OCI-LY7 (cell line): ENCODE measurements around the gene MANBA. TPM values are rescaled to one million over a fixed set of nuclear protein-coding genes. Genes with fewer than 3 reads are reported as not detected.

Source experiments
- BruUV-seq: library from RNA; stranded (reverse); fragments of 400-500 nt; replicated peaks from 2 replicates; lab custom pipeline; 2021; lab: Mats Ljungman, UMichigan
- CTCF ChIA-PET: fragments of 300-600 bp; sonication (Branson Sonifier 250); formaldehyde crosslinking; loops from one replicate; lab custom pipeline; 2022; ENCODE audit warnings: antibody characterized with exemption; ENCODE audit not compliant: unreplicated experiment; lab: Charles Lee
- POLR2A ChIA-PET: fragments of 300-600 bp; sonication (Branson Sonifier 250); formaldehyde crosslinking; loops from one replicate; lab custom pipeline; 2022; ENCODE audit warnings: antibody characterized with exemption; lab: Charles Lee
- DNase-seq: peaks from one replicate; pipeline ENCODE4 v3.0.0-alpha.2; 2015; ENCODE audit warnings: low spot score
- H2AFZ ChIP-seq: fragments of 200-600 bp; sonication (generic), shearing (Covaris generic); 2 replicates; pipeline ENCODE4 v1.6.1; 2014; ENCODE audit warnings: mild to moderate bottlenecking, antibody characterized with exemption, low read length, moderate library complexity
- H3K27ac ChIP-seq: fragments of 200-600 bp; sonication (generic); 2 replicates; pipeline ENCODE4 v1.5.1; 2014; ENCODE audit warnings: mixed run types, low read depth, mild to moderate bottlenecking, moderate library complexity, low read length, inconsistent platforms; ENCODE audit not compliant: poor library complexity, severe bottlenecking
- H3K36me3 ChIP-seq: fragments of 200-600 bp; sonication (generic); 2 replicates; pipeline ENCODE4 v1.6.1; 2014; ENCODE audit warnings: mild to moderate bottlenecking, antibody characterized with exemption, low read length, moderate library complexity, mixed read lengths; ENCODE audit not compliant: insufficient read depth
- H3K4me1 ChIP-seq: fragments of 200-600 bp; sonication (generic); 2 replicates; pipeline ENCODE4 v1.5.1; 2014; ENCODE audit warnings: mild to moderate bottlenecking, low read length; ENCODE audit not compliant: insufficient read depth, poor library complexity, severe bottlenecking
- H3K4me2 ChIP-seq: fragments of 200-600 bp; sonication (generic); 2 replicates; pipeline ENCODE4 v1.6.1; 2014; ENCODE audit warnings: mild to moderate bottlenecking, low read length
- H3K4me3 ChIP-seq: fragments of 200-600 bp; sonication (generic); 2 replicates; pipeline ENCODE4 v1.5.1; 2014; ENCODE audit warnings: mild to moderate bottlenecking, low read depth, low read length; ENCODE audit not compliant: poor library complexity, severe bottlenecking
- H3K79me2 ChIP-seq: fragments of 200-600 bp; sonication (generic); 2 replicates; pipeline ENCODE4 v1.6.1; 2016; ENCODE audit warnings: low read depth, mild to moderate bottlenecking, low read length, moderate library complexity, mixed read lengths; ENCODE audit not compliant: insufficient read depth
- H3K9me2 ChIP-seq: fragments of 200-600 bp; sonication (generic); 2 replicates; pipeline ENCODE4 v1.6.1; 2016; ENCODE audit warnings: mild to moderate bottlenecking, low read length, mixed read lengths; ENCODE audit not compliant: insufficient read depth
- H3K9me3 ChIP-seq: fragments of 200-600 bp; sonication (generic); 2 replicates; pipeline ENCODE4 v1.6.1; 2014; ENCODE audit warnings: mild to moderate bottlenecking, mixed run types, low read length, mixed read lengths
- H4K20me1 ChIP-seq: fragments of 200-600 bp; sonication (generic); 2 replicates; pipeline ENCODE4 v1.6.1; 2014; ENCODE audit warnings: mild to moderate bottlenecking, antibody characterized with exemption, low read length, moderate library complexity, mixed read lengths; ENCODE audit not compliant: insufficient read depth
- EZH2phosphoT487 ChIP-seq: fragments of 200-600 bp; sonication (generic); IDR thresholded peaks from 2 replicates; pipeline ENCODE4 v1.6.1; 2018; ENCODE audit warnings: low read depth, borderline replicate concordance, mild to moderate bottlenecking, mixed run types, antibody characterized with exemption, low read length, moderate library complexity, mixed read lengths
- intact Hi-C: fragments of 100-400 bp; cut with micrococcal nuclease; formaldehyde crosslinking; loops from one replicate; pipeline ENCODE4 v1.10.0; 2022; ENCODE audit not compliant: unreplicated experiment
- total RNA-seq, 2 experiments: library from RNA; depleted of rRNA in 1 of 2; stranded (reverse); fragments of >200 nt in 1 of 2; shearing (Covaris generic) in 1 of 2; gene quantifications; 2 replicates each; pipeline ENCODE4 v1.2.3, GENCODE V29; 2014 to 2022
- TF ChIP-seq, protein P1 (sequence below): fragments of 200-600 bp; sonication (generic); conservative IDR thresholded peaks from 2 replicates; pipeline ENCODE4 v1.5.1; 2014; ENCODE audit warnings: mild to moderate bottlenecking, antibody characterized with exemption, low read length, moderate library complexity, mixed read lengths

MANBA gene
- total RNA-seq, 2 experiments from 2014 or later, result 22.8 to 30.0 TPM

DNA sequence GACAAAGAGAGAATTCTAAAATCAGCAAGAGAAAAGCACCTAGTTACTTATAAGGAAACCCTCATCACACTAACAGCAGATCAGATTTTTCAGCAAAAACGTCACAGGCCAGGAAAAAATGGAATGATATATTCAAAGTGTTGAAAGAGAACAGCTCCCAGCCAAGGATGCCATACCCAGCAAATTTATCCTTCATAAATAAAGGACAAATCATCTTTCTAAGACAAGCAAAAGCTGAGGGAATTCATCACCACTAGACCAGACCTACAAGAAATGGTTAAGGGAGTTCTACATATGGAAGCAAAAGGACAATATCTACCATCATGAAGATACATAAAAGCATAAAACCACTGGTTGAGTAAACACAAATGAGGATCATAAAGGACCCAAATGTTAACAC lies 53.6 kb downstream of the MANBA start:
- no peak overlapping the region for H3K27ac ChIP-seq
- peaks cover 3% of the 10 kb centered on the region; the same call in 1 of the 2 replicates for H3K36me3 ChIP-seq
- no peak overlapping the region for H3K4me3 ChIP-seq
- no peak overlapping the region for H3K4me2 ChIP-seq
- no peak for TF ChIP-seq EZH2phosphoT487
- TF ChIP-seq, protein P1, sequence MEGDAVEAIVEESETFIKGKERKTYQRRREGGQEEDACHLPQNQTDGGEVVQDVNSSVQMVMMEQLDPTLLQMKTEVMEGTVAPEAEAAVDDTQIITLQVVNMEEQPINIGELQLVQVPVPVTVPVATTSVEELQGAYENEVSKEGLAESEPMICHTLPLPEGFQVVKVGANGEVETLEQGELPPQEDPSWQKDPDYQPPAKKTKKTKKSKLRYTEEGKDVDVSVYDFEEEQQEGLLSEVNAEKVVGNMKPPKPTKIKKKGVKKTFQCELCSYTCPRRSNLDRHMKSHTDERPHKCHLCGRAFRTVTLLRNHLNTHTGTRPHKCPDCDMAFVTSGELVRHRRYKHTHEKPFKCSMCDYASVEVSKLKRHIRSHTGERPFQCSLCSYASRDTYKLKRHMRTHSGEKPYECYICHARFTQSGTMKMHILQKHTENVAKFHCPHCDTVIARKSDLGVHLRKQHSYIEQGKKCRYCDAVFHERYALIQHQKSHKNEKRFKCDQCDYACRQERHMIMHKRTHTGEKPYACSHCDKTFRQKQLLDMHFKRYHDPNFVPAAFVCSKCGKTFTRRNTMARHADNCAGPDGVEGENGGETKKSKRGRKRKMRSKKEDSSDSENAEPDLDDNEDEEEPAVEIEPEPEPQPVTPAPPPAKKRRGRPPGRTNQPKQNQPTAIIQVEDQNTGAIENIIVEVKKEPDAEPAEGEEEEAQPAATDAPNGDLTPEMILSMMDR, result no peak
- H2AFZ ChIP-seq, result no peak overlapping the region
- no peaks in the 10 kb centered on the region for H3K79me2 ChIP-seq
- ChIA-PET CTCF (no interaction called here), POLR2A (no interaction called here)
- H3K4me1 ChIP-seq, result no peaks in the 10 kb centered on the region
- DNase-seq, result no peak
- intact Hi-C loops, result no loop called here
- BruUV-seq, result no TSS peak
- H3K9me3 ChIP-seq, result no peaks in the 10 kb centered on the region
- H4K20me1 ChIP-seq, result no peaks in the 10 kb centered on the region
- H3K9me2 ChIP-seq, result no peaks in the 10 kb centered on the region

DNA sequence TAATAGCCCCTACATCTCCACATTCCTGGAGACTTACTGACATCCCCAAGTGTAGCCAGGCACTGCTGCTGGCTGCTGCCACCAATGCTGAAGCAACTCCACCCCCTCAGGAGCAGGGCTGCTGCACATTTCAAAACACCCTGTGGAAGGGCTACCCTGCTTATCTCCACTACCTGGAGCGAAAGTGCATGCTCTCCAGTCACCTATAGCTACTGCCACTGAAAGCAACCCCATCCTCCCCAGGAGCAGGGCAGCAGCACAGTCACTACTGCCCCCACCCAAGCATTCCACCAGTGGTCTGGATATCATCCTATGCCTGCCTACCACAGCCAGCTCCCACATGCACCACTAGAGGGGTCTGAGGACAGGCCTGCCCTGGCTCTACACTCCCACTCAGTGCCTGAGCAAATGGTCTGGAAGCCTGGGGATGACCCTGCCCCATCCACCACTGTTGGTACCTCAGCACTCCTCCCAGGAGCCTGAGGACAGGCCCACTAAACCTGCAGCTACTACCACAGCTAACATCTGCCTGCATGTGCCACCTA lies 55.3 kb downstream of the MANBA start:
- no peak for DNase-seq
- Histone ChIP-seq H4K20me1 (no peaks in the 10 kb centered on the region), H3K9me3 (no peaks in the 10 kb centered on the region), H2AFZ (no peak overlapping the region), H3K4me1 (no peaks in the 10 kb centered on the region), H3K4me3 (no peak overlapping the region), H3K4me2 (no peak overlapping the region), H3K79me2 (no peaks in the 10 kb centered on the region), H3K27ac (no peak overlapping the region), H3K36me3 (peaks cover 3% of the 10 kb centered on the region; the same call in 1 of the 2 replicates), H3K9me2 (no peaks in the 10 kb centered on the region)
- intact Hi-C loops, result no loop called here
- POLR2A ChIA-PET, result interaction anchor here (1.3 to 1.6 kb wide), 2 partner anchors 19 to 27 kb away, joined by 3 to 5 read pairs; no protein-coding TSS in a partner anchor
- no peak for TF ChIP-seq EZH2phosphoT487
- TF ChIP-seq, protein P1, result no peak
- BruUV-seq, result no TSS peak
- CTCF ChIA-PET, result no interaction called here

DNA sequence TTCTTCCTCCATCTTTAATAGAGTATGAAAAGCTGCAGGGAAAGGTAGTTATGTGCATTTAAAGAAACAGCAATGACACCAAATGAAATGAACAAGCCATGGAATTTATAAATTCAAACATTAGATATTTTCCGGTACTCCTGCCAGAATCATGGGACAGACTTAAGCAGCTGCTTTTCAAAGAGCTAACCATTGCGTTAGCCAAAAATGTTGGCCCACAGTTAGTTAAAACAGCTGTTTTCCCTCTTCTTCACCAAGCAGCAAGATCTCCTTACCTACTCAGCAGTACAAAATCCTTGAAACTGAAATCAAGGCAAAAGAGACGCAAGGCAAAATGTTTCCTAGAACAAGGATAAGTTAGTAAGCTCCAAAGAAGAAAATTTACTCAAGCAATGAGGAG lies 64.0 kb downstream of the MANBA start:
- H2AFZ ChIP-seq, result no peak overlapping the region
- TF ChIP-seq, protein P1, result no peak
- TF ChIP-seq EZH2phosphoT487, result no peak
- no peaks in the 10 kb centered on the region for H3K79me2 ChIP-seq
- no peaks in the 10 kb centered on the region for H3K4me1 ChIP-seq
- no peak overlapping the region for H3K4me2 ChIP-seq
- H3K9me3 ChIP-seq, result no peaks in the 10 kb centered on the region
- H3K4me3 ChIP-seq, result no peak overlapping the region
- intact Hi-C loops, result no loop called here
- no peaks in the 10 kb centered on the region for H3K36me3 ChIP-seq
- POLR2A ChIA-PET, result no interaction called here
- no peaks in the 10 kb centered on the region for H3K9me2 ChIP-seq
- no peaks in the 10 kb centered on the region for H4K20me1 ChIP-seq
- H3K27ac ChIP-seq, result no peak overlapping the region
- BruUV-seq, result no TSS peak
- no peak for DNase-seq
- CTCF ChIA-PET, result interaction anchor here (0.5 kb wide), 1 partner anchor 266 kb away, joined by 4 read pairs; no protein-coding TSS in a partner anchor
